Ovary (tissue), 9 donors: Measurements from ENCODE around the gene PRRC1. TPM values are rescaled to one million over a fixed set of nuclear protein-coding genes. Genes with fewer than 3 reads are reported as not detected.

Experiments
- DNase-seq, 5 donors: peaks; one replicate each; pipeline ENCODE4 v3.0.0-alpha.2; 2019 to 2020
- H3K27ac ChIP-seq, 2 donors: fragments of 200-600 bp; one replicate each; pipeline versions ENCODE4 v1.5.1 to v1.8.0; 2019 to 2022
- H3K27me3 ChIP-seq: fragments of 200-600 bp; one replicate; pipeline ENCODE4 v1.8.0; 2022
- H3K36me3 ChIP-seq: fragments of 200-600 bp; sonication (generic); one replicate; pipeline ENCODE4 v1.5.1; 2019
- H3K4me1 ChIP-seq: one replicate; pipeline ENCODE4 v1.8.1; 2013; ENCODE audit warnings: mild to moderate bottlenecking, moderate library complexity; ENCODE audit not compliant: insufficient read depth
- H3K4me3 ChIP-seq: fragments of 200-600 bp; sonication (generic); one replicate; pipeline ENCODE4 v1.5.1; 2017
- H3K9me3 ChIP-seq, 2 donors: fragments of 200-600 bp in 1 of 2; sonication (generic) in 1 of 2; one replicate each; pipeline versions ENCODE4 v1.5.1 to v1.8.1; 2013 to 2019; ENCODE audit warnings: mild to moderate bottlenecking in 1 of 2, moderate library complexity in 1 of 2
- EP300 ChIP-seq: sonication (generic); formaldehyde crosslinking; IDR thresholded peaks from one replicate; pipeline ENCODE4 v1.6.1; 2017; ENCODE audit warnings: antibody characterized with exemption
- POLR2A ChIP-seq: fragments of 450-650 bp; IDR thresholded peaks from one replicate; pipeline ENCODE4 v1.6.1; 2017; ENCODE audit warnings: antibody characterized with exemption, mild to moderate bottlenecking, moderate library complexity
- WGBS, 3 donors: extraction: QIAGEN DNeasy Blood & Tissue Kit in 1 of 3; methylation state at CpG; one replicate each; pipeline versions ENCODE4 v1.1.5 to v1.1.7; 2013 to 2017; 5-methylcytosine and 5-hydroxymethylcytosine counted together
- intact Hi-C, 4 donors: fragments of 100-400 bp; cut with DNase I; formaldehyde crosslinking; loops; one replicate each; pipeline versions ENCODE4 v1.11.0 to v1.15.1; 2022 to 2023
- polyA plus RNA-seq, 2 donors: library from polyadenylated mRNA; stranded (reverse); fragments of 200-250 nt in 1 of 2; fragments of 350-450 nt in 1 of 2; fragmentation: Illumina TruSeq in 1 of 2; extraction: RNeasy Lipid Tissue Mini Kit (QIAGEN cat#74804) in 1 of 2; gene quantifications; one replicate each; pipeline ENCODE4 v1.2.3, GENCODE V29; 2013 to 2014
- total RNA-seq, 7 donors: library from RNA; depleted of rRNA in 2 of 7; stranded (reverse); fragments of >200 nt in 2 of 7; fragmentation: NEBNext Ultra II Directional in 3 of 7; extraction: Animal tissue kit (Norgen Biotek cat#: 25700) in 3 of 7; gene quantifications; one replicate each; pipeline versions ENCODE4 v1.1.0 to v1.2.4, GENCODE V29; 2016 to 2023
- TF ChIP-seq, protein P1 (sequence below), 3 donors: fragments of 450-650 bp in 2 of 3; fragments of 200-600 bp in 1 of 3; IDR thresholded peaks; one replicate each; pipeline versions ENCODE4 v1.5.1 to v1.8.0; 2016 to 2022; ENCODE audit warnings: antibody characterized with exemption in 3 of 3, mild to moderate bottlenecking in 1 of 3
- donor health status: DM: no; HTN: no; CAD: no; lungs with moderate emphysema.
- donor health status: DM: no; HTN: no; CAD: no.
- donor health status: Bipolar disorder and iron deficiency.
- donor health status: DM: yes; HTN: yes; CAD: no.
- donor health status: DM: no; HTN: no; CAD: no.
- donor health status: DM: yes; HTN: yes; CAD: no.

PRRC1 gene
- total and polyA plus RNA-seq, 9 donors: 19.0 to 59.0 (median 46.1) TPM

DNA sequence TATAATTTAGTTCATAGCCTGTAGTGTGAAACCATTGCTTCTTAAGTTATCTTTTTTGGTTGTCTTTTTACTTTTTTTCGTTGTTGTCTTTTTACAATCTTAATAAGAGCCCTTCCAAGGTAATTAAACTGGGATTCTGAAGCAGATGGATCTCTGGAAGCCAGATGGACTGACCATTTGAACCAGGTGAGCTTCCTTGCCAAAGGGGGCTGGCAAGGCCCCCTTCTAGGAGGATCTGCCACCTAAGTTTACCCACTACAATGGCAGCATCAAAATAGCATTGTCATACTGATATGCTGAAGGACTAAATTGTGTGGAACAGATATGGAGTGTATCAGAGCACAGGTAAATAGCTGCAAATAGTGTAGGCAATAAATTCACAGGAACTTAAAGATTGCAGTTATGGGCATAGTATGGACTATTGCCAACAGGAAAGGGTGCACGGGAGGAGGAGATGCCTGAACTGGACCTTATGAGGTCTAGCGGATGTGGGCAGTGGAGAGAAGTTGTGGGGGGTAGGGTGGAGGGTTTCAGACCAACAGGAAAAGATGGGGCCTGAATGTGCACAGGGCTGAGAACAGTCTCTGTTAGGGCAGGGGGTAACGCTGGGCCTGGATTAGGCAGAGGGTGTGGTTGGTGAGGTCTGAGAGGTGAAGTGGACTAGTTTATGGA lies 69.9 kb downstream of the PRRC1 start:
- no peaks in the 10 kb centered on the region for H3K9me3 ChIP-seq
- no peaks in the 10 kb centered on the region for H3K4me1 ChIP-seq
- TF ChIP-seq, protein P1, sequence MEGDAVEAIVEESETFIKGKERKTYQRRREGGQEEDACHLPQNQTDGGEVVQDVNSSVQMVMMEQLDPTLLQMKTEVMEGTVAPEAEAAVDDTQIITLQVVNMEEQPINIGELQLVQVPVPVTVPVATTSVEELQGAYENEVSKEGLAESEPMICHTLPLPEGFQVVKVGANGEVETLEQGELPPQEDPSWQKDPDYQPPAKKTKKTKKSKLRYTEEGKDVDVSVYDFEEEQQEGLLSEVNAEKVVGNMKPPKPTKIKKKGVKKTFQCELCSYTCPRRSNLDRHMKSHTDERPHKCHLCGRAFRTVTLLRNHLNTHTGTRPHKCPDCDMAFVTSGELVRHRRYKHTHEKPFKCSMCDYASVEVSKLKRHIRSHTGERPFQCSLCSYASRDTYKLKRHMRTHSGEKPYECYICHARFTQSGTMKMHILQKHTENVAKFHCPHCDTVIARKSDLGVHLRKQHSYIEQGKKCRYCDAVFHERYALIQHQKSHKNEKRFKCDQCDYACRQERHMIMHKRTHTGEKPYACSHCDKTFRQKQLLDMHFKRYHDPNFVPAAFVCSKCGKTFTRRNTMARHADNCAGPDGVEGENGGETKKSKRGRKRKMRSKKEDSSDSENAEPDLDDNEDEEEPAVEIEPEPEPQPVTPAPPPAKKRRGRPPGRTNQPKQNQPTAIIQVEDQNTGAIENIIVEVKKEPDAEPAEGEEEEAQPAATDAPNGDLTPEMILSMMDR (IDR thresholded peaks at IDR 0.05): no peak
- 78 to 91% (median 81%) methylated on average over 4 of the region's 4 CpGs for WGBS, 3 donors
- H3K4me3 ChIP-seq: no peak overlapping the region
- H3K27me3 ChIP-seq: no peaks in the 10 kb centered on the region
- no peak for DNase-seq
- H3K27ac ChIP-seq: no peak overlapping the region
- no peaks in the 10 kb centered on the region for H3K36me3 ChIP-seq
- intact Hi-C loops: no loop called here

DNA sequence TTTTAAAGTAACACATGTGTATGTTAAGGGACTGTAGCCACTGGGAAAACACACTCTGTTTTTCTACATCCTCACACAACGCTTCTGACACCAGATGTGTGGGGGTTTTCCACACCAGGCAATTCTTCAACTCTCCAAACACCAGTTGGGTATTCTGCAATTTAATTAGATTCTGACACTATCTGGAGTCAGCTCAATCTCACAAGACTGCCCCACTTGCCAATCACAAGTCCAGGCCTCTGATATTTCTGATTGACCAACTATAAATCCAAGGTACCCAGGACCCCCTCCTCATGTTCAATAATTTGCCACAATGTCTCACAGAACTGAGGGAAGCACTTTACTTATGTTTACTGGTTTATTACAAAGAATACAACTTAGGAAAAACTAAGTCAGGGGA lies 70.9 kb downstream of the PRRC1 start:
- Histone ChIP-seq H3K9me3 (no peaks in the 10 kb centered on the region), H3K4me3 (no peak overlapping the region), H3K4me1 (no peaks in the 10 kb centered on the region), H3K36me3 (no peaks in the 10 kb centered on the region), H3K27me3 (no peaks in the 10 kb centered on the region), H3K27ac (no peak overlapping the region)
- DNase-seq: no peak
- TF ChIP-seq EP300: no peak
- no peak for TF ChIP-seq POLR2A
- TF ChIP-seq, protein P1 (IDR thresholded peaks at IDR 0.05): no peak
- WGBS, 3 donors: 63 to 69% (median 64%) methylated on average over 1 of the region's 1 CpG
- intact Hi-C loops: no loop called here

DNA sequence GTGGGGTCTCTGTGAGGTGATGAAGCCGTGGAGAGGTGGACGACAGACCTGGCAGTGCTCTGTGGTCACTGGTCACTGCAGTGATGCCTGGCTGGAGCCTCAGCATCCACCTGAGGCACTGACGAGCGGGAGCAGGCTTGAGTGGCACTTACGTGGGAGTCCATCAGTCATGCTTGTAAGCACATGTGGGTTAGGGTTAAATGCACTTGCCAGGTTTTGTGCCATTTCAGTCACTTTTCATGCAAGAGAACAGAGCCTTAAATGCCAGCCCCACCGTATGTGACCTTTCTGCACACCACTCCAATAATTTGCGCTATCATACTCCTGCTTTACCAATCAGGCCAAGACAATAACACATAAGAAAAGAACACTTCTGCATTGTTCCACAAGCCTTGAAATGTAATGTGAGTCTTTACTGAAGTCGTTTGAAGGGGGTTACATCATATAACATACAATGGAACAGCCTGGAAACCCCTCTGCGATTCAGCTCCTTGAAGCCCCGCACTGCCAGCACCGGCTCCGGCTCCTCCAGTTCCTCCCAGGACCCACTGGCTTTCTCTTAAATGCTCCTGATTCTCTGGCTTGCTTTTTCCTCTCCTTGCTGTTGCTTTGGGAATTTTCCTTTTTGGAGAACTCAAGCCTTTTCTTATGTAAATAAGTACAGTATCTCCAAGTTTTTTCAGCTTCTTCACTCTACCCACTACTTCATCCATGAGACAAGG lies 72.0 kb downstream of the PRRC1 start:
- H3K27ac ChIP-seq: no peak overlapping the region
- H3K4me1 ChIP-seq: no peaks in the 10 kb centered on the region
- 77 to 85% (median 77%) methylated on average over 12 of the region's 12 CpGs for WGBS, 3 donors
- intact Hi-C loops: no loop called here
- H3K36me3 ChIP-seq: no peaks in the 10 kb centered on the region
- no peaks in the 10 kb centered on the region for H3K27me3 ChIP-seq
- DNase-seq: no peak
- H3K4me3 ChIP-seq: no peak overlapping the region
- H3K9me3 ChIP-seq: no peaks in the 10 kb centered on the region
- TF ChIP-seq POLR2A (no peak), EP300 (no peak)
- TF ChIP-seq, protein P1 (IDR thresholded peaks at IDR 0.05): no peak

DNA sequence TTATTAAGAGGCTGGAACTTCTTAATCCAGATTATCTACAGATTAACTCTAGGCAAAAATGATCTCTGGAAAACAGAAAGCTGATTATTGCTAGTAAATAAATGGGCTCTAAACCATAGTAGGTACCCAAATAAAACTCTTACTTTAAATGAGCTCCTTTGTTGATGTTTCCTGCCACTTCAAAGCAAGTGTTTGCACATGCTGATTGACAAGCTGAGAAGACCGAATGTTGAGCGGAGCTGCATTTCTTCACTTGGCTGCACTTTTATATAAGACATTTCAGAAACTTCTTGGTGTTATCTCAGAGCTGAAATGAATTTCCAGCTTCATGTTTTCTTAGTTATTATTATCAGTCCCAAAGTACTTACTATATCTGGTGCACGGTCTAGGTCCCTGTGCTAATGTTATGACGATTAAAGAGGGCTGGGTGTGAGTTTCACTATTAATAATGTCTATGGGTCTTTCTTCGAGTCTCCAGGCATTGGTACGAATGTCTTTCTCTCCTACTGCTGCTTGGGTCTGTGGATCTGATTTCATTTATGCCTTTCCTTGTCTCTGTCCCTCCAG lies 72.8 kb downstream of the PRRC1 start:
- WGBS, 3 donors: 88 to 93% (median 90%) methylated on average over 6 of the region's 6 CpGs
- intact Hi-C loops: no loop called here
- DNase-seq: no peak
- no peak overlapping the region for H3K27ac ChIP-seq
- no peaks in the 10 kb centered on the region for H3K9me3 ChIP-seq
- H3K27me3 ChIP-seq: no peaks in the 10 kb centered on the region
- TF ChIP-seq, protein P1 (IDR thresholded peaks at IDR 0.05): no peak
- TF ChIP-seq POLR2A (no peak), EP300 (no peak)
- H3K4me1 ChIP-seq: no peaks in the 10 kb centered on the region
- H3K36me3 ChIP-seq: no peaks in the 10 kb centered on the region
- H3K4me3 ChIP-seq: no peak overlapping the region
